ENCODE measurements around the gene RING1.

Gene RING1

GRCh38 chr6:33249732-33250630, 41.7 kb downstream of the RING1 start:
- DNase-seq: no peak

- no peak for DNase-seq
Measured at GRCh38 chr6:33250731-33251130, 42.4 kb downstream of the RING1 start.

GRCh38 chr6:33251395-33252012, 43.2 kb downstream of the RING1 start:
- DNase-seq: no peak

- no peak for DNase-seq
Measured at GRCh38 chr6:33252759-33253158, 44.5 kb downstream of the RING1 start.

GRCh38 chr6:33254591-33254990, 46.3 kb downstream of the RING1 start:
- DNase-seq: no peak

- no peak for DNase-seq
Measured at GRCh38 chr6:33259032-33259431, 50.7 kb downstream of the RING1 start.

All from Kasumi-1 (cell line).